Caco-2 (cell line): ENCODE data around the gene ADAMTS3. TPM values are rescaled to one million over a fixed set of nuclear protein-coding genes. Genes with fewer than 3 reads are reported as not detected.

Experiments used
- BruUV-seq: library from RNA; stranded (reverse); fragments of 400-500 nt; replicated peaks from 2 replicates; lab custom pipeline; 2021; lab: Mats Ljungman, UMichigan
- CTCF ChIA-PET: fragments of 300-600 bp; sonication (Branson Sonifier 250); formaldehyde crosslinking; loops from one replicate; lab custom pipeline; 2022; ENCODE audit warnings: antibody characterized with exemption; lab: Charles Lee
- POLR2A ChIA-PET: fragments of 300-600 bp; sonication (Branson Sonifier 250); formaldehyde crosslinking; loops from one replicate; lab custom pipeline; 2022; ENCODE audit warnings: antibody characterized with exemption; lab: Charles Lee
- DNase-seq, 2 experiments: peaks; one replicate each; pipeline versions ENCODE4 v3.0.0 to v3.0.0-alpha.2; 2020 to 2022
- H3K27me3 ChIP-seq: replicated peaks from 2 replicates; pipeline ENCODE4 v1.6.0; 2011; ENCODE audit warnings: low read length; ENCODE audit not compliant: control insufficient read depth, insufficient read depth
- H3K36me3 ChIP-seq: 2 replicates; pipeline ENCODE4 v1.5.1; 2011; ENCODE audit warnings: low read length; ENCODE audit not compliant: control insufficient read depth, insufficient read depth
- H3K4me1 ChIP-seq: fragments of 250-450 bp; sonication (Bioruptor Pico); 2 replicates; pipeline ENCODE4 v1.5.1; 2020; ENCODE audit warnings: mild to moderate bottlenecking
- H3K4me3 ChIP-seq: 2 replicates; pipeline ENCODE4 v1.5.1; 2011; ENCODE audit warnings: low read depth, mild to moderate bottlenecking, control low read depth, low read length
- H3K9me3 ChIP-seq: fragments of 250-450 bp; sonication (Bioruptor Pico); 2 replicates; pipeline ENCODE4 v1.5.1; 2020; ENCODE audit warnings: mild to moderate bottlenecking, moderate library complexity
- H3K27ac Mint-ChIP-seq: one replicate; pipeline ENCODE4 v1.8.0; 2022; ENCODE audit warnings: mixed read lengths; ENCODE audit not compliant: unreplicated experiment
- H3K27me3 Mint-ChIP-seq: one replicate; pipeline ENCODE4 v1.8.0; 2022; ENCODE audit warnings: mixed read lengths; ENCODE audit not compliant: insufficient read depth, unreplicated experiment
- H3K36me3 Mint-ChIP-seq: one replicate; pipeline ENCODE4 v1.8.0; 2022; ENCODE audit warnings: mild to moderate bottlenecking, mixed read lengths; ENCODE audit not compliant: insufficient read depth, unreplicated experiment
- H3K4me1 Mint-ChIP-seq: one replicate; pipeline ENCODE4 v1.8.0; 2022; ENCODE audit warnings: low read depth, mixed read lengths; ENCODE audit not compliant: unreplicated experiment
- H3K4me3 Mint-ChIP-seq: one replicate; pipeline ENCODE4 v1.8.0; 2022; ENCODE audit warnings: mild to moderate bottlenecking, moderate library complexity, mixed read lengths; ENCODE audit not compliant: unreplicated experiment
- H3K9me3 Mint-ChIP-seq: one replicate; pipeline ENCODE4 v1.8.0; 2022; ENCODE audit warnings: mixed read lengths; ENCODE audit not compliant: unreplicated experiment
- intact Hi-C: fragments of 100-400 bp; cut with micrococcal nuclease; formaldehyde crosslinking; loops from one replicate; pipeline ENCODE4 v1.10.0; 2022; ENCODE audit not compliant: unreplicated experiment
- total RNA-seq: library from RNA; stranded (reverse); gene quantifications from 2 replicates; pipeline ENCODE4 v1.2.3, GENCODE V29; 2022
- TF ChIP-seq, protein P1 (sequence below), 2 experiments: fragments of 200-600 bp in 1 of 2; IDR thresholded peaks; 1 replicate in 1 of 2; 2 replicates in 1 of 2; pipeline versions ENCODE4 v1.5.1 to v1.8.0; 2011 to 2022; ENCODE audit warnings: antibody characterized with exemption in 1 of 2, control low read depth in 1 of 2, inconsistent platforms in 1 of 2, low read depth in 1 of 2, low read length in 1 of 2, mild to moderate bottlenecking in 1 of 2, moderate library complexity in 1 of 2; ENCODE audit not compliant: insufficient read depth in 1 of 2, severe bottlenecking in 1 of 2, unreplicated experiment in 1 of 2

ADAMTS3 gene
- total RNA-seq, 1 experiment from 2014 or later: not detected

GRCh38 chr4:72536443-72536842 lies 32.6 kb downstream of the ADAMTS3 start:
- Histone ChIP-seq H3K27me3 (no peaks in the 10 kb centered on the region), H3K4me3 (no peak overlapping the region), H3K4me1 (no peaks in the 10 kb centered on the region), H3K36me3 (no peaks in the 10 kb centered on the region), H3K9me3 (no peaks in the 10 kb centered on the region)
- intact Hi-C loops: no loop called here
- H3K9me3 Mint-ChIP-seq: peaks cover 11% of the 10 kb centered on the region
- TF ChIP-seq, protein P1, sequence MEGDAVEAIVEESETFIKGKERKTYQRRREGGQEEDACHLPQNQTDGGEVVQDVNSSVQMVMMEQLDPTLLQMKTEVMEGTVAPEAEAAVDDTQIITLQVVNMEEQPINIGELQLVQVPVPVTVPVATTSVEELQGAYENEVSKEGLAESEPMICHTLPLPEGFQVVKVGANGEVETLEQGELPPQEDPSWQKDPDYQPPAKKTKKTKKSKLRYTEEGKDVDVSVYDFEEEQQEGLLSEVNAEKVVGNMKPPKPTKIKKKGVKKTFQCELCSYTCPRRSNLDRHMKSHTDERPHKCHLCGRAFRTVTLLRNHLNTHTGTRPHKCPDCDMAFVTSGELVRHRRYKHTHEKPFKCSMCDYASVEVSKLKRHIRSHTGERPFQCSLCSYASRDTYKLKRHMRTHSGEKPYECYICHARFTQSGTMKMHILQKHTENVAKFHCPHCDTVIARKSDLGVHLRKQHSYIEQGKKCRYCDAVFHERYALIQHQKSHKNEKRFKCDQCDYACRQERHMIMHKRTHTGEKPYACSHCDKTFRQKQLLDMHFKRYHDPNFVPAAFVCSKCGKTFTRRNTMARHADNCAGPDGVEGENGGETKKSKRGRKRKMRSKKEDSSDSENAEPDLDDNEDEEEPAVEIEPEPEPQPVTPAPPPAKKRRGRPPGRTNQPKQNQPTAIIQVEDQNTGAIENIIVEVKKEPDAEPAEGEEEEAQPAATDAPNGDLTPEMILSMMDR (IDR thresholded peaks at IDR 0.05; ENCODE audit: insufficient read depth in 1 of 2, low read depth in 1 of 2, low read length in 1 of 2, severe bottlenecking in 1 of 2, unreplicated experiment in 1 of 2): no peak
- CTCF ChIA-PET: no interaction called here
- no peaks in the 10 kb centered on the region for H3K27me3 Mint-ChIP-seq
- no peak overlapping the region for H3K27ac Mint-ChIP-seq
- no peaks in the 10 kb centered on the region for H3K36me3 Mint-ChIP-seq
- no peak for DNase-seq
- POLR2A ChIA-PET: no interaction called here
- no TSS peak for BruUV-seq
- no peak overlapping the region for H3K4me3 Mint-ChIP-seq
- no peaks in the 10 kb centered on the region for H3K4me1 Mint-ChIP-seq

GRCh38 chr4:72531768-72532290 lies 37.2 kb downstream of the ADAMTS3 start:
- Histone ChIP-seq H3K9me3 (no peaks in the 10 kb centered on the region), H3K36me3 (no peaks in the 10 kb centered on the region), H3K4me1 (no peaks in the 10 kb centered on the region), H3K4me3 (no peak overlapping the region), H3K27me3 (no peaks in the 10 kb centered on the region)
- no peak for DNase-seq
- POLR2A ChIA-PET: no interaction called here
- H3K36me3 Mint-ChIP-seq: no peaks in the 10 kb centered on the region
- BruUV-seq: no TSS peak
- intact Hi-C loops: no loop called here
- no peak overlapping the region for H3K27ac Mint-ChIP-seq
- H3K27me3 Mint-ChIP-seq: no peaks in the 10 kb centered on the region
- no peak overlapping the region for H3K4me3 Mint-ChIP-seq
- H3K4me1 Mint-ChIP-seq: no peaks in the 10 kb centered on the region
- CTCF ChIA-PET: no interaction called here
- TF ChIP-seq, protein P1 (IDR thresholded peaks at IDR 0.05; ENCODE audit: insufficient read depth in 1 of 2, low read depth in 1 of 2, low read length in 1 of 2, severe bottlenecking in 1 of 2, unreplicated experiment in 1 of 2): no peak
- no peaks in the 10 kb centered on the region for H3K9me3 Mint-ChIP-seq

DNA sequence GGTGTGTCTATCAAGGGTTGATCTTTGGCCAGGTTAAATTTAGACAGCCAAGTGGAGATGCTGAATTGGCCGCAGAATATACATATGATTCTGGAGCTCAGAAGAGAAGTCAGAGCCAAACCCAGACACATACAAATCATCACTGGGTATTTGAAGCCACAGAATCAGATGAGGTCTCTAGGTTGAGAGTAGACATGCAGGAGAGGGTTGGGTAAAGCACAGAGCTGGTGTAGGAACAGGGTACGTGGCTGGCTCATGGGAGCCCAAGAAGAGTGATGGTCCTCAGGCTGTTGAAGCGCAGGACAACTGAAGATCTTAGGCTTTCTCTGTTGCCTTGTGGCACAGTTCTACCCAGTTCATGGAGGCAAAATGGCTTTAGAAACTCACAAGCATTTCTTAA lies 37.7 kb downstream of the ADAMTS3 start:
- Histone ChIP-seq H3K4me3 (no peak overlapping the region), H3K4me1 (no peaks in the 10 kb centered on the region), H3K9me3 (no peaks in the 10 kb centered on the region), H3K27me3 (no peaks in the 10 kb centered on the region), H3K36me3 (no peaks in the 10 kb centered on the region)
- intact Hi-C loops: no loop called here
- Mint-ChIP-seq H3K4me1 (no peaks in the 10 kb centered on the region), H3K4me3 (no peak overlapping the region), H3K9me3 (no peaks in the 10 kb centered on the region), H3K27ac (no peak overlapping the region), H3K27me3 (no peaks in the 10 kb centered on the region), H3K36me3 (no peaks in the 10 kb centered on the region)
- DNase-seq: no peak
- POLR2A ChIA-PET: no interaction called here
- CTCF ChIA-PET: no interaction called here
- no TSS peak for BruUV-seq
- TF ChIP-seq, protein P1 (IDR thresholded peaks at IDR 0.05; ENCODE audit: insufficient read depth in 1 of 2, low read depth in 1 of 2, low read length in 1 of 2, severe bottlenecking in 1 of 2, unreplicated experiment in 1 of 2): no peak
